Immature natural killer cell (primary cell): ENCODE data around the gene TTPAL. TPM values are rescaled to one million over a fixed set of nuclear protein-coding genes. Genes with fewer than 3 reads are reported as not detected.

Source experiments
- DNase-seq, 3 donors: peaks; one replicate each; pipeline ENCODE4 v3.0.0; 2022; ENCODE audit warnings: mixed read lengths in 1 of 3
- H3K27ac Mint-ChIP-seq, 6 donors: one replicate each; pipeline ENCODE4 v1.8.0; 2020; ENCODE audit warnings: mixed read lengths in 6 of 6, mild to moderate bottlenecking in 5 of 6, inconsistent platforms in 4 of 6, moderate library complexity in 3 of 6
- H3K27me3 Mint-ChIP-seq, 3 donors: one replicate each; pipeline ENCODE4 v1.8.0; 2020 to 2021; ENCODE audit warnings: low read depth in 3 of 3, mild to moderate bottlenecking in 3 of 3, mixed read lengths in 3 of 3, moderate library complexity in 3 of 3, inconsistent platforms in 1 of 3
- H3K36me3 Mint-ChIP-seq, 3 donors: one replicate each; pipeline ENCODE4 v1.8.0; 2020; ENCODE audit warnings: mixed read lengths in 3 of 3, inconsistent platforms in 2 of 3, mild to moderate bottlenecking in 2 of 3
- H3K4me1 Mint-ChIP-seq, 2 donors: one replicate each; pipeline ENCODE4 v1.8.0; 2020; ENCODE audit warnings: inconsistent platforms in 2 of 2, mild to moderate bottlenecking in 2 of 2, mixed read lengths in 2 of 2, moderate library complexity in 1 of 2
- H3K4me3 Mint-ChIP-seq, 5 donors: one replicate each; pipeline ENCODE4 v1.8.0; 2020; ENCODE audit warnings: mild to moderate bottlenecking in 5 of 5, mixed read lengths in 5 of 5, inconsistent platforms in 3 of 5, moderate library complexity in 3 of 5
- H3K9me3 Mint-ChIP-seq, 6 donors: one replicate each; pipeline ENCODE4 v1.8.0; 2020; ENCODE audit warnings: mild to moderate bottlenecking in 6 of 6, mixed read lengths in 6 of 6, inconsistent platforms in 4 of 6, moderate library complexity in 3 of 6
- polyA plus RNA-seq, 3 donors: library from polyadenylated mRNA; unstranded; fragments of 300-500 nt; fragmentation: Illumina TruSeq; gene quantifications; one replicate each; pipeline ENCODE4 v1.2.3, GENCODE V29; 2021

Gene TTPAL
- polyA plus RNA-seq, 3 donors from 2014 or later: 5.0 to 13.8 (median 5.6) TPM

- no peak overlapping the region for H3K27ac Mint-ChIP-seq
- peaks cover 8 to 14% (median 12%) of the 10 kb centered on the region in 3 donors for H3K27me3 Mint-ChIP-seq
- H3K36me3 Mint-ChIP-seq: no peaks in the 10 kb centered on the region
- peaks cover 0 to 6% of the 10 kb centered on the region in 2 donors for H3K4me1 Mint-ChIP-seq
- H3K9me3 Mint-ChIP-seq: no peaks in the 10 kb centered on the region
- DNase-seq: no peak
- H3K4me3 Mint-ChIP-seq: no peak overlapping the region
Measured at GRCh38 chr20:44532259-44532980, 56.7 kb downstream of the TTPAL start.

- no peaks in the 10 kb centered on the region for H3K36me3 Mint-ChIP-seq
- H3K27me3 Mint-ChIP-seq: peaks cover 8 to 14% (median 12%) of the 10 kb centered on the region in 3 donors
- H3K4me1 Mint-ChIP-seq: peaks cover 0 to 6% of the 10 kb centered on the region in 2 donors
- no peak overlapping the region for H3K4me3 Mint-ChIP-seq
- DNase-seq: no peak
- H3K27ac Mint-ChIP-seq: no peak overlapping the region
- no peaks in the 10 kb centered on the region for H3K9me3 Mint-ChIP-seq
Measured at GRCh38 chr20:44532981-44533331, 57.3 kb downstream of the TTPAL start.

GRCh38 chr20:44533928-44534327, 58.3 kb downstream of the TTPAL start:
- Mint-ChIP-seq H3K4me3 (no peak overlapping the region), H3K4me1 (peaks cover 0 to 6% of the 10 kb centered on the region in 2 donors), H3K9me3 (no peaks in the 10 kb centered on the region), H3K36me3 (no peaks in the 10 kb centered on the region), H3K27ac (no peak overlapping the region), H3K27me3 (peaks cover 8 to 14% (median 12%) of the 10 kb centered on the region in 3 donors)
- DNase-seq: no peak

GRCh38 chr20:44536175-44536574, 60.5 kb downstream of the TTPAL start:
- peak overlapping the region in 1 of 6 donors; percentile 10 for H3K27ac Mint-ChIP-seq
- no peaks in the 10 kb centered on the region for H3K36me3 Mint-ChIP-seq
- H3K9me3 Mint-ChIP-seq: no peaks in the 10 kb centered on the region
- H3K4me1 Mint-ChIP-seq: peaks cover 0 to 4% of the 10 kb centered on the region in 2 donors
- H3K4me3 Mint-ChIP-seq: no peak overlapping the region
- DNase-seq: no peak
- H3K27me3 Mint-ChIP-seq: peaks cover 4 to 6% (median 6%) of the 10 kb centered on the region in 3 donors

- Mint-ChIP-seq H3K4me3 (no peak overlapping the region), H3K4me1 (no peaks in the 10 kb centered on the region), H3K9me3 (no peaks in the 10 kb centered on the region), H3K27me3 (no peaks in the 10 kb centered on the region), H3K36me3 (no peaks in the 10 kb centered on the region), H3K27ac (no peak overlapping the region)
- DNase-seq: no peak
Measured at GRCh38 chr20:44537993-44538392, 62.3 kb downstream of the TTPAL start.

GRCh38 chr20:44540834-44541233, 65.2 kb downstream of the TTPAL start:
- Mint-ChIP-seq H3K4me1 (no peaks in the 10 kb centered on the region), H3K27ac (no peak overlapping the region), H3K36me3 (no peaks in the 10 kb centered on the region), H3K4me3 (no peak overlapping the region), H3K9me3 (no peaks in the 10 kb centered on the region), H3K27me3 (peaks cover 0 to 2% (median 0%) of the 10 kb centered on the region in 3 donors)
- DNase-seq: no peak

- peaks cover 0 to 4% (median 2%) of the 10 kb centered on the region in 3 donors for H3K27me3 Mint-ChIP-seq
- H3K36me3 Mint-ChIP-seq: no peaks in the 10 kb centered on the region
- DNase-seq: no peak
- no peak overlapping the region for H3K27ac Mint-ChIP-seq
- H3K4me3 Mint-ChIP-seq: no peak overlapping the region
- H3K9me3 Mint-ChIP-seq: no peaks in the 10 kb centered on the region
- no peaks in the 10 kb centered on the region for H3K4me1 Mint-ChIP-seq
Measured at GRCh38 chr20:44541992-44542391, 66.3 kb downstream of the TTPAL start.

GRCh38 chr20:44542890-44543289, 67.2 kb downstream of the TTPAL start:
- H3K27me3 Mint-ChIP-seq: peaks cover 0 to 4% (median 2%) of the 10 kb centered on the region in 3 donors
- no peaks in the 10 kb centered on the region for H3K4me1 Mint-ChIP-seq
- no peak overlapping the region for H3K4me3 Mint-ChIP-seq
- no peaks in the 10 kb centered on the region for H3K36me3 Mint-ChIP-seq
- no peak for DNase-seq
- no peak overlapping the region for H3K27ac Mint-ChIP-seq
- no peaks in the 10 kb centered on the region for H3K9me3 Mint-ChIP-seq

GRCh38 chr20:44543358-44543757, 67.7 kb downstream of the TTPAL start:
- Mint-ChIP-seq H3K36me3 (no peaks in the 10 kb centered on the region), H3K27ac (no peak overlapping the region), H3K9me3 (no peaks in the 10 kb centered on the region), H3K4me1 (no peaks in the 10 kb centered on the region), H3K27me3 (peaks cover 0 to 4% (median 2%) of the 10 kb centered on the region in 3 donors), H3K4me3 (no peak overlapping the region)
- DNase-seq: no peak

Other genes starting within 250 kb of the TTPAL start
- not detected for gene GDAP1L1, start 228.6 kb upstream of the TTPAL start, polyA plus RNA-seq
- under 1 TPM; 0.15 to 0.89 (median 0.40) TPM for gene FITM2, start 164.7 kb upstream of the TTPAL start, polyA plus RNA-seq
- gene R3HDML, start 138.8 kb upstream of the TTPAL start, polyA plus RNA-seq: not detected
- gene HNF4A, start 120.2 kb upstream of the TTPAL start, polyA plus RNA-seq: not detected
- 100 to 1,000 TPM; 180 to 266 (median 215) TPM for gene SERINC3, start 46.2 kb downstream of the TTPAL start, polyA plus RNA-seq
- 1 to 10 TPM; 1.6 to 2.6 (median 1.8) TPM for gene PKIG, start 106.7 kb downstream of the TTPAL start, polyA plus RNA-seq
- 100 to 1,000 TPM in 2 of 3 donors, 10 to 100 TPM in 1; 96.9 to 150 (median 124) TPM for gene ADA, start 175.8 kb downstream of the TTPAL start, polyA plus RNA-seq
- not detected for gene CCN5, start 239.5 kb downstream of the TTPAL start, polyA plus RNA-seq